GM12878 (cell line): ENCODE results near the gene ZNF799. TPM values are rescaled to one million over a fixed set of nuclear protein-coding genes. Genes with fewer than 3 reads are reported as not detected.
A peak's percentile ranks its signal among the peaks of the same experiment; 100 is the strongest.

ENCODE experiments used
- BACH1 ChIP-seq: fragments of 450-650 bp; IDR thresholded peaks from 2 replicates; pipeline ENCODE4 v1.6.1; 2017; ENCODE audit warnings: mild to moderate bottlenecking, borderline replicate concordance
- CUX1 ChIP-seq: IDR thresholded peaks from 2 replicates; pipeline ENCODE4 v1.6.1; 2012; ENCODE audit warnings: improper control_type of control experiment, low read depth, low read length; ENCODE audit not compliant: insufficient replicate concordance
- EED ChIP-seq: sonication (generic); IDR thresholded peaks from 2 replicates; pipeline ENCODE4 v1.6.1; 2016; ENCODE audit warnings: antibody characterized with exemption, low read depth
- IKZF1 ChIP-seq: fragments of 450-650 bp; conservative IDR thresholded peaks from 2 replicates; pipeline ENCODE4 v1.6.1; 2017; ENCODE audit warnings: antibody characterized with exemption, mild to moderate bottlenecking
- MYC ChIP-seq: IDR thresholded peaks from 2 replicates; pipeline ENCODE4 v1.6.1; 2011; ENCODE audit warnings: mild to moderate bottlenecking, low read length, moderate library complexity, inconsistent platforms; ENCODE audit not compliant: insufficient read depth, insufficient replicate concordance, insufficient read length, severe bottlenecking
- NFIC ChIP-seq: IDR thresholded peaks from 2 replicates; pipeline ENCODE4 v1.6.1; 2012; ENCODE audit warnings: low read depth, mild to moderate bottlenecking, inconsistent platforms, low read length, moderate library complexity
- NFXL1 ChIP-seq: fragments of 450-650 bp; IDR thresholded peaks from 2 replicates; pipeline ENCODE4 v1.6.1; 2017; ENCODE audit warnings: antibody characterized with exemption, mild to moderate bottlenecking, borderline replicate concordance
- NFYB ChIP-seq: IDR thresholded peaks from 2 replicates; pipeline ENCODE4 v1.6.1; 2011; ENCODE audit warnings: low read depth, mild to moderate bottlenecking, low read length, improper control_type of control experiment, moderate library complexity; ENCODE audit not compliant: insufficient read depth
- RB1 ChIP-seq: fragments of 450-650 bp; formaldehyde crosslinking; IDR thresholded peaks from 2 replicates; pipeline ENCODE4 v1.6.1; 2017; ENCODE audit warnings: mild to moderate bottlenecking, borderline replicate concordance
- RFX5 ChIP-seq: IDR thresholded peaks from 2 replicates; pipeline ENCODE4 v1.6.1; 2011; ENCODE audit warnings: low read depth, low read length, improper control_type of control experiment
- SMAD1 ChIP-seq: fragments of 450-650 bp; IDR thresholded peaks from 2 replicates; pipeline ENCODE4 v1.6.1; 2018; ENCODE audit warnings: mild to moderate bottlenecking, low read depth; ENCODE audit not compliant: partially characterized antibody
- SP1 ChIP-seq: IDR thresholded peaks from one replicate; pipeline ENCODE4 v1.6.1; 2011; ENCODE audit warnings: low read depth, low read length
- SRF ChIP-seq, 2 experiments: IDR thresholded peaks; 2 replicates each; pipeline ENCODE4 v1.6.1; 2011; ENCODE audit warnings: low read depth in 2 of 2, low read length in 2 of 2, mild to moderate bottlenecking in 1 of 2, moderate library complexity in 1 of 2
- STAT3 ChIP-seq: IDR thresholded peaks from 2 replicates; pipeline ENCODE4 v1.6.1; 2011; ENCODE audit warnings: low read depth, low read length, improper control_type of control experiment
- TCF3 ChIP-seq: IDR thresholded peaks from 2 replicates; pipeline ENCODE4 v1.6.1; 2012; ENCODE audit warnings: low read depth, mild to moderate bottlenecking, low read length, borderline replicate concordance; ENCODE audit not compliant: insufficient read depth
- ZNF384 ChIP-seq: IDR thresholded peaks from 2 replicates; pipeline ENCODE4 v1.6.1; 2012; ENCODE audit warnings: low read depth, mild to moderate bottlenecking, low read length, improper control_type of control experiment, borderline replicate concordance
- polyA plus RNA-seq, 11 experiments: library from polyadenylated mRNA; depleted of rRNA in 4 of 11; unstranded in 6 of 11; stranded (reverse) in 5 of 11; fragments of >200 nt; fragmentation: Nextera tagmentation in 4 of 11; fragmentation: Illumina TruSeq in 1 of 11; extraction: Ambion mirVana in 4 of 11; extraction: Trizol in 1 of 11; gene quantifications; 1 replicate in 1 of 11; 2 replicates in 10 of 11; pipeline versions ENCODE4 v1.2.1 to v1.2.3, GENCODE V29; 2011 to 2016; ENCODE audit warnings: inconsistent platforms in 2 of 11, missing spikeins in 2 of 11, low read depth in 1 of 11
- total RNA-seq, 4 experiments: library from RNA; depleted of rRNA in 3 of 4; stranded (reverse); fragments of >200 nt in 3 of 4; fragmentation: Illumina TruSeq in 1 of 4; extraction: Trizol in 1 of 4; gene quantifications; 2 replicates each; pipeline versions ENCODE4 v1.2.1 to v1.2.3, GENCODE V29; 2013 to 2021
- TF ChIP-seq, protein P1 (sequence below): IDR thresholded peaks from 2 replicates; pipeline ENCODE4 v1.6.1; 2011; ENCODE audit warnings: mild to moderate bottlenecking, low read depth, low read length, moderate library complexity; ENCODE audit not compliant: insufficient replicate concordance
- TF ChIP-seq, protein P2 (sequence below): IDR thresholded peaks from 2 replicates; pipeline ENCODE4 v1.6.1; 2011; ENCODE audit warnings: low read depth, low read length, improper control_type of control experiment, borderline replicate concordance
- TF ChIP-seq, protein P3 (sequence below): fragments of 450-650 bp; IDR thresholded peaks from 2 replicates; pipeline ENCODE4 v1.6.1; 2014; ENCODE audit warnings: mild to moderate bottlenecking
- TF ChIP-seq, protein P4 (sequence below): IDR thresholded peaks from 2 replicates; pipeline ENCODE4 v1.6.1; 2012; ENCODE audit warnings: low read depth, low read length, improper control_type of control experiment

Gene ZNF799
- total and polyA plus RNA-seq, 10 of the 15 experiments (the other 5 are each of a cell fraction or from before 2014, with no cell fraction given), result 1.5 to 9.2 (median 3.1) TPM

DNA sequence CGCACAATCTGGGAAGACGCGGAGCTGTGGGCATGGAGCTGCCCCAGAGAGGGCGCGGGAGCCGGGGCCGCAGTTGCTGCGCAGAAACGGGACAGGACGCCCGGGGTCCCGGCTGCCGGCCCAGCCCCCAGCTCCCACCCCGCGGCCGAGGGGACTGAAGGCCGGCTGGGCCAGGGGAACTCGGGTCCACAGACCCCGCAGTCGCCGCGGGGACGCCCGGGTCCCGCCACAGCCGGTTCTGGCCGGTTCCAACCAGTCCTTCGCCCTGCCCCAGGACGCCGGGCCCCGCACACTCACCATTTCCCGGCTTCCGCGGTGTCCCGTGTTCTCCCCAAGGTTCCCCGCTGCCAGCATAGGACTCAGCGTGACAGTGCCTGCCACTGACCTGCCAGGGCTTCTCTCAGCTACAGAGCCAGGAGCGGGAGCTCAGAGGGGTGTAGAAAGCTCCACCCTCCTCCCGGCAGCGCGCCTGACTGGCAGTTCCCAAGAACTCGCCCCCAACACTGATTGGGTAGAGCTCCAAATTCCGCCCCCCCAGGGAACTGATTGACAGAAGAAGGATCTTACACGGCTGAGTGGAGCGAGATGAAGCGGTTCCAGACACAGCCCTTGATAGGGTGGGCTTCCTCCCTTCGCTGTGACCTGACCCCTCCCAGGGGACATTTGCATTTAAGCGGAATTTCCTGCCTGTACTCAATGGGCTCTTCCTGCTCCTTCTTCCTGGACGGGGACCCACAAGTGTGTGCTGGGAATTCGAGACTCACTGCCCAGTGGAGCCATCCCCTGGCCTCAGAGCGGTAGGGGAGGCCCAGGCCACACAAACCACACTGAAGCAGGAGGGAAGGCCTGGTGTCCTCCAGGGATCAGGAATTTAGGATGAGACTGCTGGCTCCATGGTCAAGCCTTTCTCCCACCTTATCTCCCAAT is 35.6 kb downstream of the ZNF799 start, which contains the start of gene ZNF442 (continued):
- TF ChIP-seq, protein P1, sequence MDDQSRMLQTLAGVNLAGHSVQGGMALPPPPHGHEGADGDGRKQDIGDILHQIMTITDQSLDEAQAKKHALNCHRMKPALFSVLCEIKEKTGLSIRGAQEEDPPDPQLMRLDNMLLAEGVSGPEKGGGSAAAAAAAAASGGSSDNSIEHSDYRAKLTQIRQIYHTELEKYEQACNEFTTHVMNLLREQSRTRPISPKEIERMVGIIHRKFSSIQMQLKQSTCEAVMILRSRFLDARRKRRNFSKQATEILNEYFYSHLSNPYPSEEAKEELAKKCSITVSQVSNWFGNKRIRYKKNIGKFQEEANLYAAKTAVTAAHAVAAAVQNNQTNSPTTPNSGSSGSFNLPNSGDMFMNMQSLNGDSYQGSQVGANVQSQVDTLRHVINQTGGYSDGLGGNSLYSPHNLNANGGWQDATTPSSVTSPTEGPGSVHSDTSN, result peak; percentile 92
- TF ChIP-seq CUX1, result no peak
- TF ChIP-seq EED, result peak; percentile 20; the same call in 1 of the 2 replicates
- TF ChIP-seq SRF (IDR thresholded peaks at IDR 0.05; ENCODE audit: low read depth in 2 of 2, low read length in 2 of 2), result no peak
- TF ChIP-seq MYC, result no peak
- TF ChIP-seq BACH1, result peak; percentile 45; the same call in 1 of the 2 replicates
- TF ChIP-seq ZNF384, result no peak
- TF ChIP-seq TCF3, result 0 out of 2 replicates have a peak, but pooled peaks have one; percentile 11
- peak; percentile 88 for TF ChIP-seq NFYB
- TF ChIP-seq, protein P2, sequence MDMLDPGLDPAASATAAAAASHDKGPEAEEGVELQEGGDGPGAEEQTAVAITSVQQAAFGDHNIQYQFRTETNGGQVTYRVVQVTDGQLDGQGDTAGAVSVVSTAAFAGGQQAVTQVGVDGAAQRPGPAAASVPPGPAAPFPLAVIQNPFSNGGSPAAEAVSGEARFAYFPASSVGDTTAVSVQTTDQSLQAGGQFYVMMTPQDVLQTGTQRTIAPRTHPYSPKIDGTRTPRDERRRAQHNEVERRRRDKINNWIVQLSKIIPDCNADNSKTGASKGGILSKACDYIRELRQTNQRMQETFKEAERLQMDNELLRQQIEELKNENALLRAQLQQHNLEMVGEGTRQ, result no peak
- TF ChIP-seq, protein P3, sequence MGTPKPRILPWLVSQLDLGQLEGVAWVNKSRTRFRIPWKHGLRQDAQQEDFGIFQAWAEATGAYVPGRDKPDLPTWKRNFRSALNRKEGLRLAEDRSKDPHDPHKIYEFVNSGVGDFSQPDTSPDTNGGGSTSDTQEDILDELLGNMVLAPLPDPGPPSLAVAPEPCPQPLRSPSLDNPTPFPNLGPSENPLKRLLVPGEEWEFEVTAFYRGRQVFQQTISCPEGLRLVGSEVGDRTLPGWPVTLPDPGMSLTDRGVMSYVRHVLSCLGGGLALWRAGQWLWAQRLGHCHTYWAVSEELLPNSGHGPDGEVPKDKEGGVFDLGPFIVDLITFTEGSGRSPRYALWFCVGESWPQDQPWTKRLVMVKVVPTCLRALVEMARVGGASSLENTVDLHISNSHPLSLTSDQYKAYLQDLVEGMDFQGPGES, result peak; percentile 15; the same call in 1 of the 2 replicates
- no peak for TF ChIP-seq NFIC
- no peak for TF ChIP-seq RB1
- no peak for TF ChIP-seq STAT3
- TF ChIP-seq, protein P4, sequence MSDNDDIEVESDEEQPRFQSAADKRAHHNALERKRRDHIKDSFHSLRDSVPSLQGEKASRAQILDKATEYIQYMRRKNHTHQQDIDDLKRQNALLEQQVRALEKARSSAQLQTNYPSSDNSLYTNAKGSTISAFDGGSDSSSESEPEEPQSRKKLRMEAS, result no peak
- TF ChIP-seq IKZF1, result peak; percentile 54; the same call in 1 of the 2 replicates
- TF ChIP-seq SMAD1, result no peak
- no peak for TF ChIP-seq RFX5
- peak; percentile 58 for TF ChIP-seq SP1
- TF ChIP-seq NFXL1, result no peak
